HS-27A (cell line): ENCODE results near the gene COMP.
"Not testable (repeated sequence)": the region's sequence is repeated elsewhere in the genome, so short reads cannot be mapped to it uniquely, and the experiment has no call there.

Experiments used
- DNase-seq: peaks from one replicate; pipeline ENCODE4 v3.0.0-alpha.2; 2012; ENCODE audit warnings: low read depth, missing footprints

The COMP gene

GRCh38 chr19:18745931-18746330 lies 45.2 kb downstream of the COMP start:
- no peak for DNase-seq

DNA sequence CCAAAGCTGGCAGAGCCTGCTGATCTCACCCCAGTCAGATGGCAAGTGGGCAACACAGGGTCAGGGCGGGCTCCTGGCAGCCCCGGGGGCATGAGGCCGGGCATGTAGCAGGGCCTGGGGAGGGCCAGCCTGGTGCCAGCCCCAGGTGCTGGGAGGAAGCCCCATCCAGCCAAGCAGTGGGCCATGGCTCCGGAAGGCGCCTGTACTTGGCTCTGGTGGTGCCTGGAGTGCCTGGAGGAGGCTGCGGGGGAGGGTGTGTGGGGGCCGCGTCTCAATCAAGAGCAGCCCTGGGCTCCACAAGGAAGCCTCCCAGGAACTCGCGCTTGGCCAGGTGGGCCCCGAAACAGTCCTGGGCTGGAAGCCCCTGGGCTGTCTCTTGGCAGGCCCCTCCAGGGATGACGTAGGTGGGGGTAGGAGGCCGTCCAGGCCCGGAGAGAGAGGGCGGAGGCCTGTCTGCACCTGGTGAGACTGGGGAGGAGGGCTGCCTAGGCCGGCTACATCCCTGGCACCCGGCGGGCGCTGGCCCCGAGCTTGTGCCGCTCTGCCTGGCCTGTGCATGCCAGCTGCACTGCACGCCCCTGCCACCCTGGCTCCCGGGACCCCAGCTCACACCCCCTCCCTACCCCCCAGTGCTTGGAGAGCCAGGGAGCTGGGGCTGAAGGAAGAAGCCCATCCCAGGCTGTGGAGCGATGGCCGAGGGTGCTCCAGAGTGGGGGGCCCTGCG lies 45.9 kb downstream of the COMP start:
- no peak for DNase-seq

- DNase-seq, result no peak
These were observed 47.2 kb downstream of the COMP start for GRCh38 chr19:18743784-18744418.

DNA sequence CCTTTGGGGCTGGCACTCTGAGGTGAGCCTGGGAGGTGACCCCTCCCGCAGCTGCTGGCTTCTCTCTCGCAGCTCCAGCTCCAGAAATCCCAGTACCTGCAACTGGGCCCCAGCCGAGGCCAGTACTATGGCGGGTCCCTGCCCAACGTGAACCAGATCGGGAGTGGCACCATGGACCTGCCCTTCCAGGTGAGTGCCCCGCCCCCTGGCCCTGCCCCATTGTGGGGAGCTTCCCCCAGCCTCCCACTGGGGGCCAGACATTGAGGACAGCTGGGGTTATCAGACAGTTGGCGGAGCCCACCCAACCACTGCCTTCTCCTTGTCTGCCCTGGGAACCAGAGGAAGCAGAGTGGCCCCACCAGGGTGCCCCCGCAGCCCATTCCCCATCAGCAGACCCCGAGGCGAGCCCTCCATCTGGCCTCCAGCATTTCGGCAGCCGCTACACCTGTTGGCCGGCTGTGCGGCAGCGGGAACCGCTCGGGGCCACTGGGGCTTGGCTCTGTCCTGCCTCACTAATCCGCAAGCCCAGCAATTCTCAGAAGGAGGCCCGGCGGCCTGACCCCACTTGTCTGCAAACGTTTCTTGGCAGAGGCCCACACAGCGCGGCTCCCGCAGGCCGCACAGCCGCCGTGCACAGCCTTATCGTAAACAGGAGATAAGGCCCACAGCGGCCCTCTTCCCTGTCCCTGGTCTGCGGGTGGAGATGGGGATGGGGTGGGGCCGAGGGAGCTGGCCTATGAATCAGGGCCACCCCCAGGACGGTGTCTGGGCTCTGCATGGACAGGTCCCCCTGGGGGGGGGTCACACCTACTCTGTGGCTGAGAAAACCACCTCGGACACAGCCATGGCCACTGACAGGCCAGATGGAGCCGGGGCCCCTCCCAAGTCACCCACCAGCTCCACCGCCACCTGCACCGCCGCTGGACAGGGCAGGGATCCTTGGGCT lies 48.0 kb downstream of the COMP start:
- DNase-seq, result no peak

DNA sequence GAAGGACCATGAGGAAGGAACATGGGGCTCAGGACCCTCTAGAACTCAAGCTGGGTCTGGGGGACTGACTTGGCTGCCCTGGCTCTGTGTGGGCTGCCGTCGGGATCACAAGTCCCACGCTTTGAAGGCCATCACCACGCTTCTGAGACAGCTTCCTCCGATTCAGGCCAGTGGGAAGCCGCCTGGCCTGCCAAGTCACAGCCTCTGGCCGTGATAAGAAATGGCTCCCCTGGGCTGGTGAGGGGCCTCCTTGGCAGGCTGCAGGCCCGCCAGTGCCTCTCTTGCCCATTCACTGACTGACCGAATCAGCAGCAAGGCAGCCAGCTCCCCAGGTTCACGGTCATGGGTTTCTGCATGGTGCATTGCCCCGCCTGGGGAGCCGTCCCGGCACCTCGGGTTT lies 48.8 kb downstream of the COMP start:
- no peak for DNase-seq

DNA sequence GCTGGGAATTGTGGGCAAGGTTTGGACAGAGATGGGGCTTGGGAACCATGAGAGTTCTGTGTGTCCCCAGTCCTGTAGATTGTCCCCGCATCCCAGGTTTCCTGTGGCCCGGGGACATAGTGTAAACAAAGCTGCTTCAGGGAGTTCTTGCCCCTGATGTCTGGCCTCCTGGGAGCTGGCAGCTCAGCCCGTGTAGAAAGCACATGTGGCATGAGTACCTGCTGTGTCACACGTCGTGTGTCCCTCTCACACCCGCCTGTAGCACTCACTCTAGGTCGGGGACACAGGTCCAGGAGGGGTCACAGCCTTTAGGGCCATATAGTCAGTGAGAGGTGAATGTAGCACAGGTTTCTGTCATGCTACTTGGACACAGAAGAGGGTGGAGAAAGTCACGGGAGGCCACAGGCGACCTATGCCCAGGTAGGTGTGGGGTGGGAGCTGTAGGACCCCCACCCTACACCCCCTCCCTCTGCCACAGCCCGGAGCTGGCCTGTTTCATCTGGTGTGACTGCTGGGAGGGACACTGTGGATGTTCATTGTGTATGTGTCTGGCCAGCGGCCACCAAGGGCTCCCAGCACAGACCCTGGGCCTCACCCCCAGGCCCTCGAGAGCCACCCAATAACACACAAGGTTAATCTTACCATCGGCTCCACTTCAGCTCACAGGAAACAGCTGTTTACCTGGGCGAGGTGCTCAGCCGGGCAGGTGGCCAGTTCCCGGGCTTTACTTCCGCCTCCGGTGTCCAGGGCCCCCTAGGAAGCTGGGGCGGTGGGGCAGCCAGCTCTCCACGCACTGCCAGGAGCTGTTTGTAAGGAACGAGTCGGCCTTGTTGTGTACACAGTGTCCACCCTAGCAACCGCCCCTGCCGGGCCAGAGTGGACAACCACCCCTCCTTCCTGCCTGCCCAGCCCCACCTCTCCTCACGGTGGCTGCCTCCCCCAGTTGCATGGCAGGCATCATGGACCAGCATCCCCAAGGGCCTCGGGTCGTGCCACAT lies 49.7 kb downstream of the COMP start:
- DNase-seq, result no peak

DNA sequence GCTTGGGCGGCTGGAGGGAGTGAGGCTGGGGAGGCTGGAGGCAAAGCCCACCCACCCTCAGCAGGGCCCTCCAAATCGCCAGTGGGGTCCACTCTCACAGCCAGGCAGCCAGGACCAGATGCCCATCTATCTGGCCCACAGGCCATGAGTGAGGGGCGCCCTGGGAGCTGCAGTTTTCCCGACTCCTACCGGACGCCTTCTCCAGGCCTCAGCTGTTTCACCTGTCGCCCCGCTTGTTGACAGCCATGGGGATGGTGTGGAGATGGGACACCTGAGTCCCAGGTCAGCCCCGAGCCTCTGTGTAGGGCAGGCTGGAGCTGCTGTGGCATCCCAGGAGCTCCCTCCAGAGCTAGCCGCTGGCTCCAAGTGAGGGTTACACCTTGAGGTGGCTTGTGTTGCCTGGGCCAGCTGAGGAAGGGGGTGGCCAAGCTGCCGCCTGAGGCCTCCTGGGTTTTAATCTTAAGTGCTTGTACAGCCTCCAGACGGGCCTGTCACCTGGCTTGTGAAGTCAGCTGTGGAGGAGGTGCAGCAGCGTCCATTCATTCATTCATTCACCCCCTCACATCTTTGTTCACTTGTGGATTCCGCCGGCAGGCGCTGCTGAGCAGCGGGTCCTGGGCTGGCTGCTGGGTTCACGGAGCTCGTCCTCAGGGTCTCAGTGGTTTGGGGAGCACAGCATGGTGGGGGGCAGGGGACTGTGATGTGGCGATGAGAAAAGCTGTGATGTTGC lies 52.0 kb downstream of the COMP start:
- no peak for DNase-seq

DNA sequence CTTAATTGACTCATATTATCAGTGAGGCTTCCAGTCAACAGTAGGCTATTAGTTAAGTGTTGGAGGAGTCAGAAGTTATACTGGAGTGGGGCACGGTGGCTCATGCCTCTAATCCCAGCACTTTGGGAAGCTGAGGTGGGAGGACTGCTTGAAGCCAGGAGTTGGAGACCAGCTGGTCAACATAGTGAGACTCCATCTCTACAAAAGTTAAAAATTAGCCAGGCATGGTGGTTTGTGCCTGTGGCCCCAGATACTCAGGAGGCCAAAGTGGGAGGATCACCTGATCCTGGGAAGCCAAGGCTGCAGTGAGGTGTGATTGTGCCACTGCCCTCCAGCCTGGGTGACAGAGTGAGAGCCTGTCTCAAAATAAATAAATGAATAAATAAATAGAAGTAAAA lies 53.2 kb downstream of the COMP start:
- no peak for DNase-seq

DNA sequence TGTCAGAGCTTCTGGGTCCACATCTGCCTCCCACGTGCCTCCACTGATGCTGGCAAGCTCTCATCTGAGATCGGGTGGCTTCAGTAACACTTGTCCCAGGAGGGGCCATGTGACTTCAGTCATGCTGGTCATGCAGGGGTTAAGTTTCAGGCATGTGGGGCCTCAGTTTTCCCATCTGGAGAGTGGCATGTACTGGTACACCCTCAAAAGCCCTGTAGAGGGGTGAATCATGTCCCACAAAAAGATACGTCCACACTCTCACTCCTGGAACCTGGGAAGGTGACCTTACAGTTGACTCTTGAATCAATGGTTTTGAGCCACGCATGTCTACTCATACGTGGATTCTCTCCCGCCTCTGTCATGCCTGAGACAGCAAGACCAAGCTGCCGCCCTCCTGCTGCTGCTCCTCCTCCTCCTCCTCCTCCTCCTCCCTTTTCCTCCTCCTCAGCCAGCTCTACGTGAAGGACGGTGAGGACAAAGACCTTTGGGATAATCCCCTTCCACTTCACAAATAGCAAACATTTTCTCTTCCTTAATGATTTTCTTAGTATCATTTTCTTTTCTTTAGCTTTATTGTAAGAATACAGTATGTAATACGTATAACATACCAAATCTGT lies 53.7 kb downstream of the COMP start:
- no peak for DNase-seq

- DNase-seq, result no peak
These were observed 54.4 kb downstream of the COMP start for GRCh38 chr19:18736415-18737336.

- DNase-seq, result no peak
These were observed 55.4 kb downstream of the COMP start for GRCh38 chr19:18735752-18736151.

GRCh38 chr19:18735324-18735723 lies 55.8 kb downstream of the COMP start:
- no peak for DNase-seq

DNA sequence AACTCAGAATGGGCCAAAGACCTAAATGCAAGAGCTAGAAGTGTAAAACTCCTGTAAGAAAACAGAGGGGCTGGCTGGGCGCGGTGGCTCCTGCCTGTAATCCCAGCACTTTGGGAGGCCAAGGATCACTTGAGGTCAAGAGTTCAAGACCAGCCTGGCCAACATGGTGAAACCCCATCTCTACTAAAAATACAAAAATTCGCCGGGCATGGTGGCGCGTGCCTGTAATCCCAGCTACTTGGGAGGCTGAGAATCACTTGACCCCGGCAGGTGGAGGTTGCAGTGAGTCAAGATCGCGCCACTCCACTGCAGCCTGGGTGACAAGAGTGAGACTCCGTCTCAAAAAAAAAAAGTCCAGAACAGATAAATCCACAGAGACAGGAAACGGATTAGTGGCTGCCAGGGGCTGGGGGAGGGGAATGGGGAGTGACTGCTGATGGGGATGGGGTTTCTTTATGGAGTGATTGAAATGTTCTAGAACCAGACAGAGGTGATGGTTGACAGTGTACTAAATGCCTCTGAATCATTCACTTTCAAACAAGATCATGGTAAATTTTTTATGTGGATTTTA lies 57.3 kb downstream of the COMP start:
- not testable (repeated sequence) for DNase-seq

- no peak for DNase-seq
These were observed 57.9 kb downstream of the COMP start for GRCh38 chr19:18733196-18733647.
